Fibroblast of lung (primary cell): ENCODE measurements around the gene TMEM63C.

Source experiments
- EZH2 ChIP-seq: IDR thresholded peaks from 2 replicates; pipeline ENCODE4 v1.5.1; 2012; ENCODE audit warnings: low read length, control low read depth, mild to moderate bottlenecking; ENCODE audit errors: missing control alignments
- TF ChIP-seq, protein P1 (sequence below), 2 donors: IDR thresholded peaks in 1 of 2; conservative IDR thresholded peaks in 1 of 2; 1 replicate in 1 of 2; 2 replicates in 1 of 2; pipeline ENCODE4 v1.5.1; 2011 to 2012; ENCODE audit warnings: low read length in 2 of 2, control low read depth in 1 of 2, inconsistent platforms in 1 of 2, low read depth in 1 of 2, mild to moderate bottlenecking in 1 of 2

DNA sequence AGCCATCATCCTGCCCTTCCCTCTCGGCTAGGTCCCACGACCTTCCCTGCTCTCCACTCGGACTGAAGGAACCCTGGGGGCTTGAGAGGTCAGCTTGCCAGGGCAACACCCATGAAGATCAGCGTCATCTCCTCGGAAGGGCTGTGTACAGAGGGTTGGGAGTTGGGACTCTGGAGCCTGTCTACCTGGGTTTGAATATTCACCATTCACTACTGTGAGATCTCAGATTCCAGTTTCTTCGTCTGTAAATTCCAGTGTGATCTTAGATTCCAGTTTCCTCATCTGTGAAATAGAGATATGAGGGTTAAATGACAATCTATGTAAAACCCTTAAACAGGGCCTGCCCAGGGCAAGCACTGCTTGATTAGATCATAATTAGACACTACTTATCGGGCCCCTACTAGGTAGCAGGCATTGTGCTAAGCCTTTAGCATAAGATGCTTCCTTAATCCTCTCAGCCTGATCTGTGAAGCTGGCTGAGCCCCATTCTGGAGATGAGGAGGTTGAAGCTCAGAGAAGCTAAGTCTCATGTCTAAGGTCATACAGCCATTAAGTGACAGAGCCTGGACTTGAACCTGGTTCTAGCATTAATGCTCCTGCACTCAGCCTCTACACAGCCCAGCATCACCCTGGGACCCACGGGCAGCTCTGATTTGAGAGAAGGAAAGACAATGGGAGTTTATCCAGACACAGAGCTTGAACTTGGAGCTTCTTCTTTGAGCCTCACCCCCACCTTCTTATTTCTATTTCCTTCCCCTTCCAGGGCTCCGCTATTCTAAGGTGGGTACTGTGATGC is 39.4 kb upstream of the TMEM63C start:
- TF ChIP-seq, protein P1, sequence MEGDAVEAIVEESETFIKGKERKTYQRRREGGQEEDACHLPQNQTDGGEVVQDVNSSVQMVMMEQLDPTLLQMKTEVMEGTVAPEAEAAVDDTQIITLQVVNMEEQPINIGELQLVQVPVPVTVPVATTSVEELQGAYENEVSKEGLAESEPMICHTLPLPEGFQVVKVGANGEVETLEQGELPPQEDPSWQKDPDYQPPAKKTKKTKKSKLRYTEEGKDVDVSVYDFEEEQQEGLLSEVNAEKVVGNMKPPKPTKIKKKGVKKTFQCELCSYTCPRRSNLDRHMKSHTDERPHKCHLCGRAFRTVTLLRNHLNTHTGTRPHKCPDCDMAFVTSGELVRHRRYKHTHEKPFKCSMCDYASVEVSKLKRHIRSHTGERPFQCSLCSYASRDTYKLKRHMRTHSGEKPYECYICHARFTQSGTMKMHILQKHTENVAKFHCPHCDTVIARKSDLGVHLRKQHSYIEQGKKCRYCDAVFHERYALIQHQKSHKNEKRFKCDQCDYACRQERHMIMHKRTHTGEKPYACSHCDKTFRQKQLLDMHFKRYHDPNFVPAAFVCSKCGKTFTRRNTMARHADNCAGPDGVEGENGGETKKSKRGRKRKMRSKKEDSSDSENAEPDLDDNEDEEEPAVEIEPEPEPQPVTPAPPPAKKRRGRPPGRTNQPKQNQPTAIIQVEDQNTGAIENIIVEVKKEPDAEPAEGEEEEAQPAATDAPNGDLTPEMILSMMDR (conservative IDR thresholded peaks at IDR 0.05 in 1 of 2, IDR thresholded peaks at IDR 0.05 in 1 of 2; ENCODE audit: low read depth in 1 of 2, low read length in 2 of 2), result no peak
- TF ChIP-seq EZH2, result peak; percentile 76
